MCF 10A (cell line): ENCODE data around the gene OAS3. TPM values are rescaled to one million over a fixed set of nuclear protein-coding genes. Genes with fewer than 3 reads are reported as not detected.

Experiments
- BruUV-seq: library from RNA; stranded (reverse); fragments of 400-500 nt; replicated peaks from 2 replicates; lab custom pipeline; 2021; lab: Mats Ljungman, UMichigan
- CTCF ChIA-PET: fragments of 300-600 bp; sonication (Branson Sonifier 250); formaldehyde crosslinking; extraction: SDS; loops from one replicate; lab custom pipeline; 2021; ENCODE audit warnings: antibody characterized with exemption, inconsistent platforms; lab: Yijun Ruan, JAX
- POLR2A ChIA-PET: fragments of 300-600, 350-650 bp; sonication (Branson Sonifier 250); formaldehyde crosslinking; extraction: SDS; loops from one replicate; lab custom pipeline; 2020; ENCODE audit warnings: antibody characterized with exemption, inconsistent platforms; lab: Yijun Ruan, JAX
- DNase-seq: peaks from one replicate; pipeline ENCODE4 v3.0.0-alpha.2; 2018; ENCODE audit not compliant: unreplicated experiment
- H3K27ac Mint-ChIP-seq: one replicate; pipeline ENCODE4 v1.8.0; 2022; ENCODE audit warnings: mild to moderate bottlenecking, low read depth, mixed read lengths; ENCODE audit not compliant: unreplicated experiment
- H3K27me3 Mint-ChIP-seq: one replicate; pipeline ENCODE4 v1.8.0; 2022; ENCODE audit warnings: mixed read lengths; ENCODE audit not compliant: insufficient read depth, unreplicated experiment
- H3K36me3 Mint-ChIP-seq: one replicate; pipeline ENCODE4 v1.8.0; 2022; ENCODE audit warnings: mild to moderate bottlenecking, moderate library complexity, mixed read lengths; ENCODE audit not compliant: insufficient read depth, unreplicated experiment
- H3K4me1 Mint-ChIP-seq: one replicate; pipeline ENCODE4 v1.8.0; 2022; ENCODE audit warnings: mixed read lengths; ENCODE audit not compliant: insufficient read depth, unreplicated experiment
- H3K4me3 Mint-ChIP-seq: one replicate; pipeline ENCODE4 v1.8.0; 2022; ENCODE audit warnings: mild to moderate bottlenecking, moderate library complexity, mixed read lengths; ENCODE audit not compliant: unreplicated experiment
- H3K9me3 Mint-ChIP-seq: one replicate; pipeline ENCODE4 v1.8.0; 2022; ENCODE audit warnings: mixed read lengths; ENCODE audit not compliant: unreplicated experiment
- intact Hi-C: fragments of 100-400 bp; cut with micrococcal nuclease; formaldehyde crosslinking; loops from 2 replicates; pipeline ENCODE4 v1.14.1; 2022
- total RNA-seq: library from RNA; stranded (reverse); gene quantifications from 2 replicates; pipeline ENCODE4 v1.2.3, GENCODE V29; 2022
- TF ChIP-seq, protein P1 (sequence below): fragments of 200-600 bp; IDR thresholded peaks from one replicate; pipeline ENCODE4 v1.8.0; 2022; ENCODE audit warnings: antibody characterized with exemption, mild to moderate bottlenecking; ENCODE audit not compliant: unreplicated experiment

OAS3 gene
- total RNA-seq, 1 experiment from 2014 or later = 6.5 TPM

DNA sequence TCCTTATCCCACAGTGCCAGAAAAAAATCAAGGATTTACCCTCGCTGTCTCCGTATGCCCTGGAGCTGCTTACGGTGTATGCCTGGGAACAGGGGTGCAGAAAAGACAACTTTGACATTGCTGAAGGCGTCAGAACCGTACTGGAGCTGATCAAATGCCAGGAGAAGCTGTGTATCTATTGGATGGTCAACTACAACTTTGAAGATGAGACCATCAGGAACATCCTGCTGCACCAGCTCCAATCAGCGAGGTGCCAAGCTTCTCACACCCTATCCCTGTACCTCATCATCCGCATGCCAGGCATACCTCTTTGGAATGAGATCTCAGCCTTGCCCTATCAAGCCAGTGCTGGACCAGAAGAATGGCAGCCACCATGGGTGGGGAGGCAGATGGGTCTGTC lies 59.2 kb downstream of the OAS3 start:
- Mint-ChIP-seq H3K27me3 (no peaks in the 10 kb centered on the region), H3K36me3 (no peaks in the 10 kb centered on the region), H3K27ac (no peak overlapping the region), H3K9me3 (peaks cover 7% of the 10 kb centered on the region), H3K4me1 (no peaks in the 10 kb centered on the region), H3K4me3 (no peak overlapping the region)
- DNase-seq = no peak
- no TSS peak for BruUV-seq
- intact Hi-C loops = no loop called here
- POLR2A ChIA-PET = no interaction called here
- TF ChIP-seq, protein P1, sequence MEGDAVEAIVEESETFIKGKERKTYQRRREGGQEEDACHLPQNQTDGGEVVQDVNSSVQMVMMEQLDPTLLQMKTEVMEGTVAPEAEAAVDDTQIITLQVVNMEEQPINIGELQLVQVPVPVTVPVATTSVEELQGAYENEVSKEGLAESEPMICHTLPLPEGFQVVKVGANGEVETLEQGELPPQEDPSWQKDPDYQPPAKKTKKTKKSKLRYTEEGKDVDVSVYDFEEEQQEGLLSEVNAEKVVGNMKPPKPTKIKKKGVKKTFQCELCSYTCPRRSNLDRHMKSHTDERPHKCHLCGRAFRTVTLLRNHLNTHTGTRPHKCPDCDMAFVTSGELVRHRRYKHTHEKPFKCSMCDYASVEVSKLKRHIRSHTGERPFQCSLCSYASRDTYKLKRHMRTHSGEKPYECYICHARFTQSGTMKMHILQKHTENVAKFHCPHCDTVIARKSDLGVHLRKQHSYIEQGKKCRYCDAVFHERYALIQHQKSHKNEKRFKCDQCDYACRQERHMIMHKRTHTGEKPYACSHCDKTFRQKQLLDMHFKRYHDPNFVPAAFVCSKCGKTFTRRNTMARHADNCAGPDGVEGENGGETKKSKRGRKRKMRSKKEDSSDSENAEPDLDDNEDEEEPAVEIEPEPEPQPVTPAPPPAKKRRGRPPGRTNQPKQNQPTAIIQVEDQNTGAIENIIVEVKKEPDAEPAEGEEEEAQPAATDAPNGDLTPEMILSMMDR = no peak
- CTCF ChIA-PET = interaction anchor here (0.8 to 1.8 kb wide), 6 partner anchors 10 to 101 kb away, joined by 4 to 7 read pairs (median 4); no protein-coding TSS in a partner anchor

DNA sequence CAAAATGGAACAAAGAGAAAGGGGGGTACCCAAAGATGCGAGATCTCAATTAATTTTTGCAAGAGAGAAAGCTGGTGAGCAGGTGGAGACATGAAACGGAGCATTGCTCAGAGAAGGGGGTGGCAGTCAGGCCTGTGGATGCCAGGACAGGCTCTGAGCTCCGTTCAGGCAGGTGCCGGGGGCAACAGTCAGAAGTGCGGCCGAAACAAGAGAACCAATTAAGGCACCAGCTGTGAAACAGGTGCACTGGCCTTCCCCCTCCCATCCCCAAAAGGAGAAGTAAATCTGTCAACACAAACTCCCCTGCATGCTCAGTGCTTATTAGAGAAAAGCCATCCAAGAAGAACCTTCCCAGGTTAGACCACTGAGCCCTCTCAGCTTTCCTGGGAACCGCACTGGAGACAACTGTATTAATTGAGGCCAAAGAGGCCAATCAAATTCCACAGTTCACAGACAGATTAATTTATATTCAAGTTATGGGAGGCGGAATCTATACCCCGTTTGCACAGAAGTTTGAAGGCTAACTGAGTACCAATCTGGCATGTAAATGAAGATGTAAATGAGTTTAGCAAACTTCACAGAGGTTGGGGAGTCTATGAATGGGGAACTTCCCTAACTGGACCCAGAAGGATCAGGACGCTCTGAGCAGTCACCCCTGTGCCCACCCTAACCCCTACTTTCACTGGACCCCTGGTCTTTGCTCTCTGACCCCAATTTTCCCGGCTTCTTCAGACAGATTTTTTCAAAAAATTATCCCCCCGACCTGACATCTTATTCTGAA lies 60.9 kb downstream of the OAS3 start:
- DNase-seq = no peak
- BruUV-seq = no TSS peak
- ChIA-PET POLR2A (no interaction called here), CTCF (interaction anchor here (1.4 to 1.8 kb wide), 2 partner anchors 8 to 31 kb away, joined by 5 to 7 read pairs; no protein-coding TSS in a partner anchor)
- Mint-ChIP-seq H3K4me1 (no peaks in the 10 kb centered on the region), H3K4me3 (no peak overlapping the region), H3K36me3 (no peaks in the 10 kb centered on the region), H3K9me3 (peaks cover 7% of the 10 kb centered on the region), H3K27ac (no peak overlapping the region), H3K27me3 (no peaks in the 10 kb centered on the region)
- TF ChIP-seq, protein P1 = no peak
- intact Hi-C loops = no loop called here

DNA sequence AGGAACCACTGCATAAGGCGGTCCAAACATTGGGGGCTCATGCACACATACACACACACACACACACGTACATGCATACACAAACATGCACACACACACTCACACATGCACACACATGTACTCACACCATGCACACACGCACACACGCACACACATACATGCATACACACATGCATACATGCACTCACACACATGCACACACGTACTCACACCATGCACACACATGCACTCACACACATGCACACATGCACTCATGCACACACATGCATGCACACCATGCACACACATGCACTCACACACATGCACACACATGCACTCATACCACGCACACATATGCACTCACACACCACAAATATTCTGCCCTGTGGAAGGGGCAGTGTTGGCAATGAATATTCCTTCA lies 62.2 kb downstream of the OAS3 start:
- Mint-ChIP-seq H3K4me3 (no peak overlapping the region), H3K27ac (no peak overlapping the region), H3K36me3 (no peaks in the 10 kb centered on the region), H3K27me3 (no peaks in the 10 kb centered on the region), H3K9me3 (peaks cover 7% of the 10 kb centered on the region), H3K4me1 (no peaks in the 10 kb centered on the region)
- CTCF ChIA-PET = interaction anchor here (0.5 to 2.1 kb wide), 3 partner anchors 8 to 802 kb away, joined by 3 to 7 read pairs (median 6); no protein-coding TSS in a partner anchor
- DNase-seq = no peak
- POLR2A ChIA-PET = interaction anchor here (1.1 kb wide), 1 partner anchor 254 kb away, joined by 3 read pairs; no protein-coding TSS in a partner anchor
- TF ChIP-seq, protein P1 = no peak
- BruUV-seq = no TSS peak
- intact Hi-C loops = no loop called here

DNA sequence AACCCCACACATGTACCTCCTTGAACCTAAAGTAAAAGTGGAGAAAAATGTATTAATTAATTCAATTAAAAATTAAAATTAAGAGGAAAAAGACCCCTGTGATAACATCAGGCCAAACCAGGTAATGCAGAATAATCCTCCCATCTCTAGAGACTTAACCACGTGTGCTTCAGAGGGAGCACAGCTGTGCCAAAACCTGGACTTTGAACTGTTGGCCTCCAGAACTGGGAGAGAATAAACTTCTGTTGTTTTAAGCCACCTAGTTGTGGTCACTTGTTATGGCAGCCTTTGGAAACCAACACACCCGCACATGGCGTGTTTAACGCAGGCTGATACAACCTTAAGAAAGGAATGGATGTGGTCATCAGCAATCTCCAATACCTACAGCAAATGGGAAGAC lies 63.9 kb downstream of the OAS3 start:
- Mint-ChIP-seq H3K9me3 (peaks cover 7% of the 10 kb centered on the region), H3K27me3 (no peaks in the 10 kb centered on the region), H3K27ac (no peak overlapping the region), H3K4me1 (peaks cover 5% of the 10 kb centered on the region), H3K4me3 (no peak overlapping the region), H3K36me3 (no peaks in the 10 kb centered on the region)
- TF ChIP-seq, protein P1 = no peak
- DNase-seq = no peak
- ChIA-PET POLR2A (no interaction called here), CTCF (interaction anchor here (0.7 to 2.1 kb wide), 5 partner anchors 9 to 102 kb away, joined by 3 to 7 read pairs (median 4); no protein-coding TSS in a partner anchor)
- intact Hi-C loops = no loop called here
- BruUV-seq = no TSS peak
